CD14-positive monocyte (primary cell): Measurements from ENCODE around the gene CCDC51. TPM values are rescaled to one million over a fixed set of nuclear protein-coding genes. Genes with fewer than 3 reads are reported as not detected.

Experiments used
- DNase-seq, 3 donors: peaks; one replicate each; pipeline ENCODE4 v3.0.0-alpha.2; 2011 to 2022
- H2AFZ ChIP-seq: 2 replicates; pipeline ENCODE4 v1.6.0; 2012; ENCODE audit warnings: mild to moderate bottlenecking, low read depth, low read length, inconsistent platforms; ENCODE audit not compliant: insufficient read depth, poor library complexity, severe bottlenecking
- H3K27ac ChIP-seq, 2 donors: 1 replicate in 1 of 2; 2 replicates in 1 of 2; pipeline ENCODE4 v1.5.1; 2012 to 2013; ENCODE audit warnings: low read length in 2 of 2, control low read depth in 1 of 2, inconsistent platforms in 1 of 2, low read depth in 1 of 2, mild to moderate bottlenecking in 1 of 2
- H3K27me3 ChIP-seq, 2 donors: one replicate each; pipeline versions ENCODE4 v1.6.0 to v1.6.1; 2011 to 2013; ENCODE audit warnings: low read length in 2 of 2; ENCODE audit not compliant: control insufficient read depth in 2 of 2, insufficient read depth in 2 of 2
- H3K36me3 ChIP-seq, 2 donors: replicated peaks in 1 of 2; 1 replicate in 1 of 2; 2 replicates in 1 of 2; pipeline versions ENCODE4 v1.5.1 to v1.6.1; 2012 to 2013; ENCODE audit warnings: low read length in 2 of 2, control low read depth in 1 of 2, inconsistent platforms in 1 of 2, mild to moderate bottlenecking in 1 of 2; ENCODE audit not compliant: insufficient read depth in 2 of 2, control insufficient read depth in 1 of 2
- H3K4me1 ChIP-seq, 2 donors: 1 replicate in 1 of 2; 2 replicates in 1 of 2; pipeline versions ENCODE4 v1.5.1 to v1.6.1; 2012 to 2013; ENCODE audit warnings: low read length in 2 of 2, control low read depth in 1 of 2, inconsistent platforms in 1 of 2, mild to moderate bottlenecking in 1 of 2, moderate library complexity in 1 of 2; ENCODE audit not compliant: insufficient read depth in 2 of 2, control insufficient read depth in 1 of 2
- H3K4me2 ChIP-seq: replicated peaks from 2 replicates; pipeline ENCODE3; 2012; ENCODE audit warnings: low read length, moderate library complexity, mild to moderate bottlenecking; ENCODE audit not compliant: poor library complexity, severe bottlenecking; ENCODE audit errors: extremely low read depth
- H3K4me3 ChIP-seq, 3 experiments: fragments of 200-600 bp in 1 of 3; sonication (generic) in 1 of 3; replicated peaks in 1 of 3; 1 replicate in 2 of 3; 2 replicates in 1 of 3; pipeline ENCODE4 v1.5.1; 2011 to 2013; ENCODE audit warnings: low read length in 3 of 3, mild to moderate bottlenecking in 3 of 3, control low read depth in 2 of 3, low read depth in 2 of 3, inconsistent platforms in 1 of 3, moderate library complexity in 1 of 3
- H3K79me2 ChIP-seq: 2 replicates; pipeline ENCODE4 v1.6.0; 2012; ENCODE audit warnings: mild to moderate bottlenecking, control low read depth, inconsistent platforms, low read length, moderate library complexity; ENCODE audit not compliant: insufficient read depth
- H3K9ac ChIP-seq: 2 replicates; pipeline ENCODE4 v1.6.0; 2017; ENCODE audit warnings: low read length, mild to moderate bottlenecking; ENCODE audit not compliant: insufficient read depth, poor library complexity, severe bottlenecking
- H3K9me3 ChIP-seq, 2 donors: replicated peaks in 1 of 2; 1 replicate in 1 of 2; 2 replicates in 1 of 2; pipeline versions ENCODE4 v1.5.1 to v1.6.1; 2012 to 2013; ENCODE audit warnings: low read length in 2 of 2, control low read depth in 1 of 2; ENCODE audit not compliant: control insufficient read depth in 1 of 2, insufficient read depth in 1 of 2
- H4K20me1 ChIP-seq: 2 replicates; pipeline ENCODE4 v1.6.0; 2012; ENCODE audit warnings: mild to moderate bottlenecking, low read length, control low read depth, moderate library complexity; ENCODE audit not compliant: insufficient read depth
- H3K27ac Mint-ChIP-seq, 7 donors: one replicate each; pipeline ENCODE4 v1.8.0; 2020; ENCODE audit warnings: mild to moderate bottlenecking in 7 of 7, mixed read lengths in 7 of 7, moderate library complexity in 6 of 7, inconsistent platforms in 2 of 7
- H3K27me3 Mint-ChIP-seq, 3 donors: one replicate each; pipeline ENCODE4 v1.8.0; 2021 to 2022; ENCODE audit warnings: low read depth in 3 of 3, mild to moderate bottlenecking in 3 of 3, mixed read lengths in 3 of 3, moderate library complexity in 3 of 3, inconsistent platforms in 1 of 3
- H3K36me3 Mint-ChIP-seq, 2 donors: one replicate each; pipeline ENCODE4 v1.8.0; 2020; ENCODE audit warnings: mixed read lengths in 2 of 2, inconsistent platforms in 1 of 2, mild to moderate bottlenecking in 1 of 2
- H3K4me1 Mint-ChIP-seq: one replicate; pipeline ENCODE4 v1.8.0; 2020; ENCODE audit warnings: mild to moderate bottlenecking, mixed read lengths
- H3K4me3 Mint-ChIP-seq, 2 donors: one replicate each; pipeline ENCODE4 v1.8.0; 2020; ENCODE audit warnings: mild to moderate bottlenecking in 2 of 2, mixed read lengths in 2 of 2, moderate library complexity in 1 of 2
- H3K9me3 Mint-ChIP-seq, 7 donors: one replicate each; pipeline ENCODE4 v1.8.0; 2020 to 2022; ENCODE audit warnings: mixed read lengths in 7 of 7, mild to moderate bottlenecking in 6 of 7, moderate library complexity in 6 of 7, inconsistent platforms in 2 of 7
- whole genome bisulfite sequencing: methylation state at CpG from one replicate; pipeline ENCODE4 v1.1.5; 2013; ENCODE audit warnings: missing lambda C conversion rate; ENCODE audit not compliant: insufficient coverage; 5-methylcytosine and 5-hydroxymethylcytosine counted together
- intact Hi-C, 2 donors: fragments of 100-400 bp; cut with micrococcal nuclease; formaldehyde crosslinking; loops; one replicate each; pipeline versions ENCODE4 v1.15.0 to v1.15.1; 2023
- polyA plus RNA-seq, 3 donors: library from polyadenylated mRNA; depleted of rRNA in 1 of 3; unstranded in 2 of 3; stranded (reverse) in 1 of 3; fragments of 300-500 nt in 2 of 3; fragments of >200 nt in 1 of 3; fragmentation: Illumina TruSeq in 2 of 3; gene quantifications; 1 replicate in 2 of 3; 2 replicates in 1 of 3; pipeline ENCODE4 v1.2.3, GENCODE V29; 2012 to 2021
- TF ChIP-seq, protein P1 (sequence below): fragments of 200-600 bp; IDR thresholded peaks from one replicate; pipeline ENCODE4 v1.8.0; 2022; ENCODE audit warnings: antibody characterized with exemption, mild to moderate bottlenecking

The CCDC51 gene
- polyA plus RNA-seq, 3 donors = 3.6 to 5.9 (median 5.4) TPM

DNA sequence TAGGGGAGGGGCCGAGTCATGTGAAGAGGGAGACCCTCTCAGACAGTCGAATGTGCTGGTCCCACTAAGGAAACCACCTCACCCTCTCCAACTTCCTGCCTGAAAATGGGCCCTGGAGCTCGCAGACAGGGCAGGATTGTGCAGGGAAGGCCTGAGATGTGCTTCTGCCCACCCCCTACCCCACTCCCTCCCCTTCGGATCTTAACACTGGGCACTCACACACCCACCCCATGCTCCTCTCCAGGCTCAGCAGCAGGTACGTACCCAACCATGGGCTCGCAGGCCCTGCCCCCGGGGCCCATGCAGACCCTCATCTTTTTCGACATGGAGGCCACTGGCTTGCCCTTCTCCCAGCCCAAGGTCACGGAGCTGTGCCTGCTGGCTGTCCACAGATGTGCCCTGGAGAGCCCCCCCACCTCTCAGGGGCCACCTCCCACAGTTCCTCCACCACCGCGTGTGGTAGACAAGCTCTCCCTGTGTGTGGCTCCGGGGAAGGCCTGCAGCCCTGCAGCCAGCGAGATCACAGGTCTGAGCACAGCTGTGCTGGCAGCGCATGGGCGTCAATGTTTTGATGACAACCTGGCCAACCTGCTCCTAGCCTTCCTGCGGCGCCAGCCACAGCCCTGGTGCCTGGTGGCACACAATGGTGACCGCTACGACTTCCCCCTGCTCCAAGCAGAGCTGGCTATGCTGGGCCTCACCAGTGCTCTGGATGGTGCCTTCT is 26.6 kb upstream of the CCDC51 start:
- TF ChIP-seq, protein P1, sequence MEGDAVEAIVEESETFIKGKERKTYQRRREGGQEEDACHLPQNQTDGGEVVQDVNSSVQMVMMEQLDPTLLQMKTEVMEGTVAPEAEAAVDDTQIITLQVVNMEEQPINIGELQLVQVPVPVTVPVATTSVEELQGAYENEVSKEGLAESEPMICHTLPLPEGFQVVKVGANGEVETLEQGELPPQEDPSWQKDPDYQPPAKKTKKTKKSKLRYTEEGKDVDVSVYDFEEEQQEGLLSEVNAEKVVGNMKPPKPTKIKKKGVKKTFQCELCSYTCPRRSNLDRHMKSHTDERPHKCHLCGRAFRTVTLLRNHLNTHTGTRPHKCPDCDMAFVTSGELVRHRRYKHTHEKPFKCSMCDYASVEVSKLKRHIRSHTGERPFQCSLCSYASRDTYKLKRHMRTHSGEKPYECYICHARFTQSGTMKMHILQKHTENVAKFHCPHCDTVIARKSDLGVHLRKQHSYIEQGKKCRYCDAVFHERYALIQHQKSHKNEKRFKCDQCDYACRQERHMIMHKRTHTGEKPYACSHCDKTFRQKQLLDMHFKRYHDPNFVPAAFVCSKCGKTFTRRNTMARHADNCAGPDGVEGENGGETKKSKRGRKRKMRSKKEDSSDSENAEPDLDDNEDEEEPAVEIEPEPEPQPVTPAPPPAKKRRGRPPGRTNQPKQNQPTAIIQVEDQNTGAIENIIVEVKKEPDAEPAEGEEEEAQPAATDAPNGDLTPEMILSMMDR = no peak
- Histone ChIP-seq H3K27me3 (no peaks in the 10 kb centered on the region), H3K9me3 (no peaks in the 10 kb centered on the region), H3K4me3 (peak overlapping the region; percentile 55 to 91 (median 74)), H3K4me1 (peaks cover 57 to 59% of the 10 kb centered on the region in 2 donors), H3K79me2 (peaks cover 57% of the 10 kb centered on the region), H3K9ac (peak overlapping the region; percentile 99), H3K36me3 (peaks cover 36 to 45% of the 10 kb centered on the region in 2 donors), H3K27ac (peak overlapping the region; percentile 97 to 100), H2AFZ (no peak overlapping the region), H3K4me2 (peak overlapping the region; percentile 97), H4K20me1 (peaks cover 11% of the 10 kb centered on the region)
- 26% methylated on average over 17 of the region's 19 CpGs for WGBS
- peak in 1 of 3 donors; percentile 11 for DNase-seq
- Mint-ChIP-seq H3K36me3 (peaks cover 27 to 54% of the 10 kb centered on the region in 2 donors), H3K27me3 (peaks cover 0 to 2% (median 0%) of the 10 kb centered on the region in 3 donors), H3K4me3 (peak overlapping the region; percentile 86 to 94), H3K4me1 (peaks cover 52% of the 10 kb centered on the region), H3K9me3 (no peaks in the 10 kb centered on the region), H3K27ac (peak overlapping the region; percentile 100)
- intact Hi-C loops = loop anchor here (5.0 to 10.0 kb wide), 3 partner anchors 81 to 218 kb away; partner anchors contain the start of genes SLC26A6 (in 2 of the 2) and NCKIPSD (in 1 of the 2)

DNA sequence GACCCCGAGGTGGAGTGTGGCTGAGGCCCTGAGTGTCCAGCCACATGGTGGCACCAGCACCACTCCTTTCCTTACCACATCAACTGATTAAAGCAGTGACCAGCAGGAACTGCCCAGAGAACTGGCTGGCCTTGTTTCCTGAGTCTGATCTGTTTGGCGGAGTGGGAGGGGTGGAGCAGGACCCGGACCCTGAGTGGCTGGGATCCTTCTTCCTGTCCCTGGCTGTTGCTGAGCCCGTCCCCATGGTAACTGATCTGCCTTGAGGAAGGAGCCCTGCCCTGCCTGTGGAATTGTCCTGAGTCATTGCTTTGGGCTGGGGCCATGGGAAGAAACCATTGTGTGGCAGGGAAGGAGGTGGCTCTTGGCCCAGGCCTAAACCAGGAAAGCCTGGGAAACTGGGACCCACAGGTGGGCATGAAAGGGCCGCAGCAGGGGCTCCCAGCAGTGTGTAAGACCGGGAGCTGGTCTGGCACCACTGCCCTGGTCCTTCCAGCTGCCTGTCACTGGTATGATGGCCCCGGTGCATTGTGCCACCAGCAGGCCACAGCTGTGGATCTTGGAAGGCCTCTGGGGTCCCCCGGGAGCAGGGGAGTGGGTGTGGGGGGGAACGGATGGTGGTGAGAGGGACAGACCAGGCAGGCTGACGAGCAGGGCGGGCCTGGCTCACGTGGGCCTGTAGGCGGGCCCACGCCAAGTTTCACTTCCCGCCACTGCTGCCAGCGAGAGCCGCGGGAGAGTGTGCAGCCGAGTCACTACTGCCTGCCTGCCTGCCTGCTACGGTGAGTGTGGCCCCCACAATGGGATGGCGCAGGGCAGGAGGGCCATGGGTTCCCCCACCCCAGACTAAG is 25.8 kb upstream of the CCDC51 start:
- peak; percentile 100 for DNase-seq
- Histone ChIP-seq H3K79me2 (peaks cover 49% of the 10 kb centered on the region), H2AFZ (peak overlapping the region; percentile 15), H3K27me3 (no peaks in the 10 kb centered on the region), H3K9ac (peak overlapping the region; percentile 99), H3K4me3 (peak overlapping the region; percentile 55 to 91 (median 74)), H3K4me1 (peaks cover 51% of the 10 kb centered on the region in 2 donors), H4K20me1 (peaks cover 11% of the 10 kb centered on the region), H3K9me3 (no peaks in the 10 kb centered on the region), H3K4me2 (peak overlapping the region; percentile 97), H3K27ac (peak overlapping the region; percentile 97 to 100), H3K36me3 (peaks cover 43 to 53% of the 10 kb centered on the region in 2 donors)
- Mint-ChIP-seq H3K9me3 (no peaks in the 10 kb centered on the region), H3K27ac (peak overlapping the region; percentile 100), H3K36me3 (peaks cover 30 to 62% of the 10 kb centered on the region in 2 donors), H3K27me3 (peaks cover 0 to 2% (median 0%) of the 10 kb centered on the region in 3 donors), H3K4me3 (peak overlapping the region; percentile 86 to 94), H3K4me1 (peaks cover 47% of the 10 kb centered on the region)
- WGBS = under 1% methylated on average over 18 of the region's 21 CpGs
- TF ChIP-seq, protein P1 = no peak
- intact Hi-C loops = loop anchor here (1.0 to 10.0 kb wide), 5 partner anchors 82 to 219 kb away; partner anchors contain the start of genes SLC26A6 (in 2 of the 2), NCKIPSD (in 1 of the 2) and UQCRC1 (in 1 of the 2)
